HG03354 (cell line): ENCODE measurements around the gene CEP170.
A peak's percentile ranks its signal among the peaks of the same experiment; 100 is the strongest.
"Not testable (repeated sequence)": the region's sequence is repeated elsewhere in the genome, so short reads cannot be mapped to it uniquely, and the experiment has no call there.

Experiments used
- ATAC-seq: cut with Tn5 transposase; IDR thresholded peaks from one replicate; pipeline ENCODE4 v1.9.1; 2021; ENCODE audit warnings: mild to moderate bottlenecking; ENCODE audit not compliant: unreplicated experiment, poor library complexity, severe bottlenecking

The CEP170 gene

GRCh38 chr1:243186201-243186995, 68.7 kb downstream of the CEP170 start:
- not testable (repeated sequence) for ATAC-seq

DNA sequence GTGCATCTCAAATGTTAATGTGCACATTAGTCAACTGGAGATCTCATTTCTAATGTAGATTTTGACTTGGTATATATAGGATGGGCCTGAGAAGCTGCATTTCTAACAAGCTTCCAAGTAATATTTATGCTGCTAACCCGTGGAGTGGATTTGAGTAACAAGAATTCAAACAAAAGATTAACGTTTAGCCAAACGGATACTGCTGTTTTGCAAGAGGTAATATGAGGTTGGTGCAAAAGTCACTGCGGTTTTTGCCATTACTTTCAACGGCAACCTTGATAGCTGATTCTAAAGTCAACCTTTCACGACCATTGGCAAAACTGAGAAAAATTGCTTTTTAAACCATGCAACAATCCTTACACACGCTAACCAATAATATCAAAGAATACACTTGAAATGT, 70.3 kb downstream of the CEP170 start:
- not testable (repeated sequence) for ATAC-seq

GRCh38 chr1:243183661-243184060, 71.4 kb downstream of the CEP170 start:
- ATAC-seq, result not testable (repeated sequence)

DNA sequence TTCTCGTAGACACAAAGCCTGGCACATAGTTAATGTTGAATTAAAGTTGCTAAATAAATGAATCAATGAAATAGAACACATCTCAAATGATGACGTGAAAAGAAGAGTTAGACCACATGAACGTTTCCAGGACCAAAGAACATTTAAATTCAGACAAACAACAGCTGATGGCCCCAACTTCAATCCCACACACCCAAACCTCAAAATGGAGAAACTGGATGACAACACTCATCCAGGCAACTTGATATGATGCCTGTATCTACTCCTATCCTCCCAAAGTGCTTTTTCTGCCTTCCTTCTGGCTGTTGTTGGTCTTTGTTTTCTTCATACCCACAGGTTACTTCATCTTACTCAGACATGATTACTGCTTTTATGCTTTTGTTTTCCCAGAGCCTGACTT, 71.9 kb downstream of the CEP170 start:
- not testable (repeated sequence) for ATAC-seq

GRCh38 chr1:243179720-243180119, 75.4 kb downstream of the CEP170 start:
- ATAC-seq, result no peak

DNA sequence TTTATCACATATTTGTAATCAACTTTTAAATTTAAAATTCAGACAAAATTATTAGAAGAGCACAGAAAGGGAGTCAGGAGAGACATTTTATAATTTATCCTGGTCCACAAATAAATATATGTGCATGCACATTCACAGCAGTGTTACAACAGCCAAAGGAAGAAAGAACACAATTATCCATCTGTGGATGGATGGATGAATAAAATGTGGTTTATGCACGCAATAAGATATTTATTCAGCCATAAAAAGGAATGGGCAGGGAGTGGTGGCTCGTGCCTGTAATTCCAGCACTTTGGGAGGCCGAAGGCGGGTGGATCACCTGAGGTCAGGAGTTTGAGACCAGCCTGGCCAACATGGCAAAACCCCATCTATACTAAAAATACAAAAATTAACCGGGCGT, 77.3 kb downstream of the CEP170 start:
- ATAC-seq, result not testable (repeated sequence)

- not testable (repeated sequence) for ATAC-seq
Measured at GRCh38 chr1:243173758-243174369, 81.2 kb downstream of the CEP170 start.

- ATAC-seq, result not testable (repeated sequence)
Measured at GRCh38 chr1:243164911-243165310, 90.2 kb downstream of the CEP170 start.

GRCh38 chr1:243150906-243151305, 104.2 kb downstream of the CEP170 start:
- ATAC-seq, result not testable (repeated sequence)

DNA sequence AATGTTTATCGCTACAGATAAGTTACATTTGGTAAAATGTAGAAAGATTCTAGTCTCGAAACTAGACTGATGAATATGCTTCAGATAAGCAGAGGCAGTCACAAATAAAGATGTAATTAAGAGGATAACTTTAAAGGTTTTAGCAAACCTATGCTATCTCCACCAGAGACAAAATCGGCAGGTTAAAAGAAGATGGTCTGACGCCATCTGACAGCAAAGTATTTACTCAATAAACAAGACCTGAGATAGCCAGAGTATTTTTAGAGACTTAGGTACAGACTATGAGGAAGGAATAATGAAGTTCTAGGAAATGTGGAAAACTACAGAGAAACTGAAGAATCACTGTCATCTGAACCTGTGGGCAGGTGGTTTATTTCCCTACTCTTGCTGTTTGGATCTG, 106.0 kb downstream of the CEP170 start:
- not testable (repeated sequence) for ATAC-seq

DNA sequence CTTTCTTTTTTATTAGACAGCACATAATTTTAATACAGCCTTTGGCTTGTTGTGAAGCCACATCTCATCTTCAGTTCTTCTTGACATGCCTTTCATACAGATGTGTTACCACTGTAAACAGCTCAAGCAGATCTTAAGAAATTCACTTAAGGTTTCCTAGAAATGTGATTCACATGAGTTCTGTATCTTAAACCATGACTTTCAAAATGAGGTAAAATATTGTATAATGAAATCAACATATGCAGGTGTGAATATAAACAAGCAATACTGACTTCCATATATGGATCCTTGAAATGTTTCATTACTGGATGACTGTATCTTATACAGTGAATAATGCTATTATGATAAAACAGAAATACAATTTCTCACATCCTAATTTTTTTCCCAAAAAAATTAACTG, 107.7 kb downstream of the CEP170 start:
- not testable (repeated sequence) for ATAC-seq

GRCh38 chr1:243140498-243140897, 114.6 kb downstream of the CEP170 start:
- ATAC-seq, result not testable (repeated sequence)

- not testable (repeated sequence) for ATAC-seq
Measured at GRCh38 chr1:243122876-243123409, 132.1 kb downstream of the CEP170 start.

GRCh38 chr1:243121939-243122338, 133.1 kb downstream of the CEP170 start:
- not testable (repeated sequence) for ATAC-seq

GRCh38 chr1:243118601-243119322, 136.3 kb downstream of the CEP170 start:
- ATAC-seq, result not testable (repeated sequence)

DNA sequence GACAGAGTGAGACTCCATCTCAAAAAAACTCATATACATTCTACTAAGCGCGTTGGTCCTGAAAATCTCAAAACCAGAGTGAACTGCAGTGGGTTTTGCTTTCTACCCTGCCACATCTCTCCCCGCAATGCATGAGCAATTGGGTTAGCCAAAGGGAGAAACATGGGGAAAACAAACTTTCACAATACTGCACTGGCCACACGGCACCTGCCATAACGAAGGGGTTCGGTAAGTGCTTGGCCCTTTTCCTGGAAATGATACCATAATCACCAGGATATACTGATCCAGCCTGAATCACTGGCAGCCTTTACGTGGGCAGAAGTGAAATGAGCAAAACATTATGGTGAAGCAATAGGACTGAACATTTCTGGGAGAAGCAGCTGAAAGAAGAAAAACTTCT, 138.9 kb downstream of the CEP170 start:
- ATAC-seq, result not testable (repeated sequence)

GRCh38 chr1:243114769-243115168, 140.3 kb downstream of the CEP170 start:
- not testable (repeated sequence) for ATAC-seq

DNA sequence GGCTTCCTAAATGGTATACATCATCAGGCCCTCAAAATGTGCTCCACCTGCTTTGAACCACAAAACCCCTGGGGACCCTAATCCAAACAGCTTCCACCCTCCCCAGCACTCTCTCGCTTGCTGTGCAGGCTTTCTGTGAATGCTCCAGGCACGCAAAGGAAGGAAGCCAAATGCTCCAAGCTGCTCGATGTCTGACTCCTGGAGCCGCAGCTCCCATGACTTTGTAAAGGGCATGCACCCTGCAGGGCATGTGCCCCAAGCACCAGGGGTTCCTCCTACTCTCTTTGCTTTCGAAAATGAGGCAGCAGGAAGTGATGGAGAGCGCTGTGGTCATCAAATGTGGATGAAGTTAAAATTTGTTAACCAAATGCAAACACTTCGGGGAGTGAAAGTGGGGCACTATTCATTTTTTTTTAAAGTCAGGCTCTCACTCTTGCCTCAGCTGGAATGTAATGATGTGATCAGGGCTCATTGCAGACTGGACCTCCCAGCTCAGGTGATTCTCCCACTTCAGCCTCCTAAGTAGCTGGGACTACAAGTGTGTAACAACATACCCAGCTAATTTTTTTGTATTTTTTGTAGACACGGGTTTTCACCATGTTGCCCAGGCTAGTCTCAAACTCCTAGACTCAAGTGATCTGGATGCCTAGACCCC, 140.9 kb downstream of the CEP170 start:
- peak; percentile 97 for ATAC-seq

DNA sequence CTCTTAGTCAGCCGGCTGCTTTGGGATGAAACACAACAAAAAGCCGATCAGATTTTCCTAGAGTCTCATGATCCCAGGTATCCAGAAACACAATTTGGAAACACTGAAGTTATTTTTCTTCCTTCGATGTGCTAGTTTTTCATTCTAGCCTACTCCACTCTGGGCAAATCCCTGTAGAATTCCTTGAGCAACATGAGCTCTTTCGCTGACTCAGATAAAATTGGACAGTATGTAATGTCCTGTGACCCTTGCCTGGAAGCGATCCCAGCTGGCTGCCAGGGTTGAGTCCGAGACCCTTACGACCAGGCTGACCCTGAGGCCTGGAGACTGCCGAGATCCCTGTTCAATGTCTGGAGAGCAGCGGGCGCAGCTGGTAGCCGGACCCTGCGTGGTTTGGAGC, 147.9 kb downstream of the CEP170 start:
- not testable (repeated sequence) for ATAC-seq
